ENCODE measurements around the gene SYNGR1.
"Not testable (repeated sequence)": the region's sequence is repeated elsewhere in the genome, so short reads cannot be mapped to it uniquely, and the experiment has no call there.

The SYNGR1 gene

DNA sequence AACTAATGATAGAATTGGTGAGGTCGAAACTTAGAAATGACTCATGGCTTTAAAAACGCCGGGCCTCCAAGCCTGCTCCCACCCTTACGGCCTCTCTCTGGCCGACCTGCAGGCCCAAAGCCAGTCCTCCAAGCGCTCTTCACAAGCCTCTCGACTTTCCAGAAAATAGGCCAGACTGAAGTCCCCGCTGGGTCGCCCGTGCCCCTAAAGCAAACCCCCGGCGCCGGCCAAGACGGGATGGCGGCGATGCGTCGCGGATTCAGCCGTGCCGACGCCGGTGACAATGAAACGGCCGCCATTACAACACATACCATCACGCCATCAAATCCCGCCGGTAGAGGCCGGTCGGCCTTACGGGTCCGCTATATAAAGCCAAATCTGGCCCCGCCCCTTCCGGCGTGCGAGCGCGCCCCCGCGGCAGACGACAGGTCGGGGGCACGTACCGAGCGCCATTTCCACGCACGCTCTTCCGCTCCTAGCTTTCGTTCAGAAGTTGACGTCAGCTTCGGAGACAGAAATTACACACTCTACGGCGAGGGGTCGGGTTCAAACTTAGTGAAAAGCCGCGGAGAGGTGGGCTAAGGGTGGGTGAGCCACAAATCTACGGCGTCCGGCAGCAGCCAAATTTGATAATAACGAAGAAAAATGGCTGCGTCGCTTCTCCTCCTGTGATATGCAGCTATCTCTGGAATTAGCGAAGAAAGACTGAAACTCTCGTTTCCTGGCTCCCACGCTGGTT lies 30.3 kb upstream of the SYNGR1 start, which contains the start of gene RPL3:
Gene RPL3, minus strand, starts transcription at position 340 of the 739 bp plus-strand sequence. Its CDS starts 26 bp downstream, at position 314.
- peaks cover 6% of the 10 kb centered on the region for H3K4me1 ChIP-seq
- no peaks in the 10 kb centered on the region for H3K9me3 ChIP-seq (ENCODE audit: control insufficient read depth, low read length)
- H3K27ac ChIP-seq: peak within 1 kb of the TSS; percentile 98
- H3K79me2 ChIP-seq: peaks cover 4% of the 10 kb centered on the region
- TF ChIP-seq, protein P1, sequence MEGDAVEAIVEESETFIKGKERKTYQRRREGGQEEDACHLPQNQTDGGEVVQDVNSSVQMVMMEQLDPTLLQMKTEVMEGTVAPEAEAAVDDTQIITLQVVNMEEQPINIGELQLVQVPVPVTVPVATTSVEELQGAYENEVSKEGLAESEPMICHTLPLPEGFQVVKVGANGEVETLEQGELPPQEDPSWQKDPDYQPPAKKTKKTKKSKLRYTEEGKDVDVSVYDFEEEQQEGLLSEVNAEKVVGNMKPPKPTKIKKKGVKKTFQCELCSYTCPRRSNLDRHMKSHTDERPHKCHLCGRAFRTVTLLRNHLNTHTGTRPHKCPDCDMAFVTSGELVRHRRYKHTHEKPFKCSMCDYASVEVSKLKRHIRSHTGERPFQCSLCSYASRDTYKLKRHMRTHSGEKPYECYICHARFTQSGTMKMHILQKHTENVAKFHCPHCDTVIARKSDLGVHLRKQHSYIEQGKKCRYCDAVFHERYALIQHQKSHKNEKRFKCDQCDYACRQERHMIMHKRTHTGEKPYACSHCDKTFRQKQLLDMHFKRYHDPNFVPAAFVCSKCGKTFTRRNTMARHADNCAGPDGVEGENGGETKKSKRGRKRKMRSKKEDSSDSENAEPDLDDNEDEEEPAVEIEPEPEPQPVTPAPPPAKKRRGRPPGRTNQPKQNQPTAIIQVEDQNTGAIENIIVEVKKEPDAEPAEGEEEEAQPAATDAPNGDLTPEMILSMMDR (IDR thresholded peaks at IDR 0.05): no peak
- peak within 1 kb of the TSS; percentile 97 for H3K4me3 ChIP-seq (ENCODE audit: low read depth, low read length)
- H2AFZ ChIP-seq: peak within 1 kb of the TSS; percentile 87
- no peaks in the 10 kb centered on the region for H3K27me3 ChIP-seq (ENCODE audit: control insufficient read depth, insufficient read depth, low read length)
- H3K36me3 ChIP-seq (ENCODE audit: control insufficient read depth, insufficient read depth, low read length): no peaks in the 10 kb centered on the region
- H3K9ac ChIP-seq: peak within 1 kb of the TSS; percentile 80
- peak within 1 kb of the TSS; percentile 92 for H3K4me2 ChIP-seq (ENCODE audit: low read length)

DNA sequence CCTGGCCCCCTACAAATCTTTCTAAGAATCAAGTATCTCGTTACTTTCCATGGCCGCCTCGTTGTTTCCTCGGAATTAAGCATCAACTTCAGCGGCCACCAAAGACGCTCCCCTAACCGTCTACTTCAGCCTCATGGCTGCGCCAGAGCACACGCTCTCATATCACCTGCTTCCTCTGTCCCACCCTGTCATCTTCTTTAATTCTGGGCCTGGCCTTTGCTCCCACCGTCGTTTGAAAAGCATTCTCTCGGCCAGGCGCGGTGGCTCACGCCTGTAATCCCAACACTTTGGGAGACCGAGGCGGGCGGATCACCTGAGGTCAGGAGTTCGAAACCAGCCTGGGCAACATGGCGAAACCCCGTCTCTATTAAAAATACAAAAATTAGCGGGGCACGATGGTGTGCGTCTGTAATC lies 29.2 kb upstream of the SYNGR1 start:
- peak overlapping the region; percentile 97 for H3K4me3 ChIP-seq (ENCODE audit: low read depth, low read length)
- not testable (repeated sequence) for H3K9ac ChIP-seq; H3K9me3 ChIP-seq (ENCODE audit: control insufficient read depth, low read length); H3K36me3 ChIP-seq (ENCODE audit: control insufficient read depth, insufficient read depth, low read length); H3K4me1 ChIP-seq; H3K4me2 ChIP-seq (ENCODE audit: low read length); H2AFZ ChIP-seq; H3K79me2 ChIP-seq; H3K27me3 ChIP-seq (ENCODE audit: control insufficient read depth, insufficient read depth, low read length)
- peak overlapping the region; percentile 98 for H3K27ac ChIP-seq

DNA sequence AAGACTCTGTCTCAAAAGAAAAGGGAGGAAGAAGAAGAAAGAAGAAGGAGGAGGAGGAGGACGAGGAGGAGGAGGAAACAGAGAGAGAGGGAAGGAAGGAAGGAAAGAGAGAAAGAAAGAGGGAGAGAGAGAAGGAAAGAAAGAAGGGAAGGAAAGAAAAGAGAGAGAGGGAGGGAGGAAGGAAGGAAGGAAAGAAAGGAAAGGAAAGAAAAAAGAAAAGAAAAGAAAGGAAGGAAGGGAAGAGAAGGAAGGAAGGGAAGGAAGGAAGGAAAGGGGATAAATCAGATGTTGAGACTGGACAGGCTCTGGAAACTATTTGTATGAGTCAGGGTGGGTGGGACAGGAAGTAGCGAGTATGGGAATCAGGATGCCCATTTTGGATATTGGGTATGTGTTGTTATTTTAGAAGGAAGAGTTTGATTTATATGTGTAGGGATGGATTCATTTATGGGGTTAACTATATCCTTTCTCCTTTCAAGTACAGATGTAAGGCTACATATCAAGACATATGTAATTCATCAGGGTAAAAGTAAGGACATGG lies 24.3 kb upstream of the SYNGR1 start:
- Histone ChIP-seq H3K9me3 (ENCODE audit: control insufficient read depth, low read length) (no peaks in the 10 kb centered on the region), H3K79me2 (no peaks in the 10 kb centered on the region), H3K27me3 (ENCODE audit: control insufficient read depth, insufficient read depth, low read length) (no peaks in the 10 kb centered on the region), H3K36me3 (ENCODE audit: control insufficient read depth, insufficient read depth, low read length) (no peaks in the 10 kb centered on the region), H3K9ac (no peak overlapping the region), H3K4me2 (ENCODE audit: low read length) (no peak overlapping the region), H3K4me3 (ENCODE audit: low read depth, low read length) (no peak overlapping the region), H3K27ac (no peak overlapping the region), H2AFZ (no peak overlapping the region), H3K4me1 (no peaks in the 10 kb centered on the region)
- TF ChIP-seq, protein P1 (IDR thresholded peaks at IDR 0.05): no peak

DNA sequence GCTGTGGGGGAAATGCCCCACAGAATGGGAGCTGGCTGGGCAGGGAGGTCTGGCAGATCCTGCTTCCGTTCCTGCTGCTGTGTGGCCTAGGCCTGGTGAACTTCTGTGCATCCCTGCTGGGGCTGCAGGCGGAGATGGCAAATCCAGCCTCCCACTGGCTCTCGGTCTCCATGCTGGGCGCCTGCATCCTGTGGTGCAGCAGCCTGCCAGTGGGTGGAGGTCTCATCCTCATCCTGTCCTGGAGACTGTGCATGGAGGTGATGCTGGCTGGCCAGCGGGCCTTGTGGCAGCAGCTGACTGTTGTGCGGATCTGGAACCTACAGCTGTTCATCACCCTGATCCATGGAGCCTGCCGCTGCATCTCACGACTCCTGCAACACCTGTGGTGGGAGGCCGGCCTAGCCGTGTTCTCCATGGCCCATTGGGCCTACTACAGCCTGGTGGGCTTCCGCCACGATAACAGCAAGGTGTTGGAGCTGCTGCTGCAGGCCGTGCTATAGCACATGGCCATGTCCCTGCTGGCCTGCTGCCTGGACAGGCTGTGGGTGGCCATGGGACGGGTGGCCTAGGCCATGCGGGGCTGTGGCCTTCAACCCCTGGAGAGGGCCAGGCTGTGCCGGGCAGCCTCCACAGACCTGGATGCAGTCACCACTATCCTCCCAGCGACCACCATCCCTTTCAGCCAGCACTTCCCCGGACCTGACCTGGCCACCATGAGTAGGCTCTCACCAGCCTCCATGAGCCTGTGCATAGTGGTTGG lies 21.6 kb upstream of the SYNGR1 start:
- TF ChIP-seq, protein P1 (IDR thresholded peaks at IDR 0.05): no peak
- H3K4me3 ChIP-seq (ENCODE audit: low read depth, low read length): no peak overlapping the region
- no peaks in the 10 kb centered on the region for H3K9me3 ChIP-seq (ENCODE audit: control insufficient read depth, low read length)
- H2AFZ ChIP-seq: no peak overlapping the region
- no peaks in the 10 kb centered on the region for H3K4me1 ChIP-seq
- no peak overlapping the region for H3K9ac ChIP-seq
- no peaks in the 10 kb centered on the region for H3K27me3 ChIP-seq (ENCODE audit: control insufficient read depth, insufficient read depth, low read length)
- H3K27ac ChIP-seq: no peak overlapping the region
- no peak overlapping the region for H3K4me2 ChIP-seq (ENCODE audit: low read length)
- H3K79me2 ChIP-seq: no peaks in the 10 kb centered on the region
- H3K36me3 ChIP-seq (ENCODE audit: control insufficient read depth, insufficient read depth, low read length): no peaks in the 10 kb centered on the region

DNA sequence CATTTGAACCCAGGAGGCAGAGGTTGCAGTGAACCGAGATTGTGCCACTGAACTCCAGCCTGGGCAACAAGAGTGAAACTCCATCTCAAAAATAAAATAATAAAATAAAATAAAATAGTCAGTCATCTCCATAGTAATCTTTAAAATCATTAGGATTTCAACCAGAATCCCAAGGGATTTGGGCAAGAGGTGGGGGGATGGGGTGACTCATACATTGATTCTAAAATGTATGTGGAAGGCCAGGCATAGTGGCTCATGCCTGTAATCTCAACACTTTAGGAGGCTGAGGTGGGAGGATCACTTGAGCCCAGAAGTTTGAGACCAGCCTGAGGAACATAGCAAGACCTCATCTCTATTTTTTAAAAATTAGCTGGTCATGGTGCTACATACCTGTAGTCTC lies 19.2 kb upstream of the SYNGR1 start:
- H3K27ac ChIP-seq; H3K4me1 ChIP-seq; H3K4me2 ChIP-seq (ENCODE audit: low read length); H3K36me3 ChIP-seq (ENCODE audit: control insufficient read depth, insufficient read depth, low read length); H2AFZ ChIP-seq; H3K79me2 ChIP-seq; H3K9me3 ChIP-seq (ENCODE audit: control insufficient read depth, low read length); H3K27me3 ChIP-seq (ENCODE audit: control insufficient read depth, insufficient read depth, low read length); H3K9ac ChIP-seq; H3K4me3 ChIP-seq (ENCODE audit: low read depth, low read length): not testable (repeated sequence)

All from parathyroid adenoma (tissue), 2 donors.